Spleen (tissue), 7 donors: ENCODE results near the gene MVK.

Source experiments
- CTCF ChIP-seq, 11 experiments: fragments of 200-600 bp in 7 of 11; fragments of 450-650 bp in 4 of 11; sonication (generic) in 4 of 11; IDR thresholded peaks in 8 of 11; conservative IDR thresholded peaks in 3 of 11; 1 replicate in 7 of 11; 2 replicates in 4 of 11; pipeline versions ENCODE4 v1.4.0 to v1.8.0; 2016 to 2021; ENCODE audit warnings: antibody characterized with exemption in 11 of 11, inconsistent platforms in 4 of 11, mild to moderate bottlenecking in 1 of 11
- POLR2A ChIP-seq, 3 donors: fragments of 450-650 bp; IDR thresholded peaks; one replicate each; pipeline ENCODE4 v1.5.1; 2017; ENCODE audit warnings: antibody characterized with exemption in 3 of 3, mild to moderate bottlenecking in 1 of 3
- donor health status: DM: no; HTN: no; CAD: no; lungs with moderate emphysema.
- donor health status: DM: no; HTN: no; CAD: no.
- donor health status: DM: no; HTN: no; CAD: no.

GRCh38 chr12:109621211-109621694 is 47.7 kb downstream of the MVK start:
- TF ChIP-seq POLR2A (IDR thresholded peaks at IDR 0.05) (no peak), CTCF (IDR thresholded peaks at IDR 0.05 in 8 of 11, conservative IDR thresholded peaks at IDR 0.05 in 3 of 11) (no peak)
